HG03521 (cell line): ENCODE results near the gene DDX17.

Experiments used
- ATAC-seq: cut with Tn5 transposase; IDR thresholded peaks from one replicate; pipeline ENCODE4 v1.9.1; 2021; ENCODE audit warnings: mild to moderate bottlenecking, moderate library complexity; ENCODE audit not compliant: unreplicated experiment

The DDX17 gene

DNA sequence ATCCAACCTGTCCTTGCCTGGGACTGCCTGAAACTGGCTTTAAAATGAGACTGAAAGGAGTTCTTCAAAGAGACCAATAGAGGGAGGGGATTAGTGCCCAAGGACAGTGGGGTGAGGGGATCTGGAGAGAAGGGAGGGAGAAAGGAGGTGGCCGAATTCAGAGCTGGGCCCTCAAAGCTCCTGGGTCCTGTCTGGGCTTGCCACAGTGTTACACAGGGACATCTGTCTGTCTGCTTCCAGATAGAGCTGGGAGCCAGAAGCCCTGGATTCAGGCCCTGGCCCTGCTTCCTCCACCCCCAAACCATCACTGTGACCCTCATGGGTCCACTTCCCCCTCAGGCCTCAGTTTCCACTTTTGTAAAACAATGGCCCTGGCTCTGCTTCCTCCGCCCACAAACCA, 54.7 kb downstream of the DDX17 start:
- ATAC-seq, result no peak

DNA sequence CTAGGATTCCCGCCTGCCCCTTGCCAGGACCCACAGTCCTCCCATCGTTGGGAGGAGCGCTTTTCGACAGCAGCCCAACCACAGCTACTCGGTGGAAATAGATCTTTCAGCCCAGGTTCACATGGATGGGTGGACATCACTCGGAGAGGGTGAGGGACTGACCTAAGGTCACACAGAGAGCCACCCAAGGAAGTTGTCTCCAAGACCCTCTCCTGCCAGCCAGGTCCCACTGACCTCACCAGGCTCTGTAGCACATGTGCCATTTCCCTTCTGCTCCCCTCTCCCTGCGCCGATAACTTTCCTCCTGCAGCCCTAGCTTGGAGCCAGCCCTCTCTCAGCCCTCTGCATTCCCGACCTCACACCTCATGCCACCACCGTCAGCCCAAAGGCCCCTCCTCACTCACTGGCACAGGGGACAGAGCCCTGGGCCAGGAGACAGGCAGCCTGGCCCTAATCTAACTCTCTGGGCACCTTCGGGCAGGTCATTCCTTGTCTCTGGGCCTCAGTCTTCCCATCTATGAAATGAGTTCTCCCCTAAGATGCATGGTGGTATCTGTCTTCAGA, 55.8 kb downstream of the DDX17 start:
- ATAC-seq, result no peak

DNA sequence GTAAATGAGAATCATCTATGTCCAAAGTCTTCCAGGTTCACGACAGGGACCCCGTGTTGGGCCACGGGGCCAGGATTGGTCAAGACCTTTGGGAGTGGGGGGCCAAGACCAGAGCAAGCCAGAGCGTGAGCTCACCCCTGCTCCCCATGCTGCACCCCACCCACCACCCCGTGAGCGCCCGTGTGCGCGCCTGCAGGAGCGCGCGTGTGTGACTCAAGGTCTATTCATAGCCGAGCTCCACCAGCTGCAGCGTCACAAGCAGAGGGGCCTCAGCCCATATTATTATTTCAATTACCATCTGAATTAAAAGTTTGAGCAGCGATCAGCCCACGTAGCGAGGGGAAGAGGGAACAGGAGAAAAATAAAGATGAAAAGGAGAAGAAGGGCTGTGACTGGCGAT, 56.3 kb downstream of the DDX17 start:
- no peak for ATAC-seq

DNA sequence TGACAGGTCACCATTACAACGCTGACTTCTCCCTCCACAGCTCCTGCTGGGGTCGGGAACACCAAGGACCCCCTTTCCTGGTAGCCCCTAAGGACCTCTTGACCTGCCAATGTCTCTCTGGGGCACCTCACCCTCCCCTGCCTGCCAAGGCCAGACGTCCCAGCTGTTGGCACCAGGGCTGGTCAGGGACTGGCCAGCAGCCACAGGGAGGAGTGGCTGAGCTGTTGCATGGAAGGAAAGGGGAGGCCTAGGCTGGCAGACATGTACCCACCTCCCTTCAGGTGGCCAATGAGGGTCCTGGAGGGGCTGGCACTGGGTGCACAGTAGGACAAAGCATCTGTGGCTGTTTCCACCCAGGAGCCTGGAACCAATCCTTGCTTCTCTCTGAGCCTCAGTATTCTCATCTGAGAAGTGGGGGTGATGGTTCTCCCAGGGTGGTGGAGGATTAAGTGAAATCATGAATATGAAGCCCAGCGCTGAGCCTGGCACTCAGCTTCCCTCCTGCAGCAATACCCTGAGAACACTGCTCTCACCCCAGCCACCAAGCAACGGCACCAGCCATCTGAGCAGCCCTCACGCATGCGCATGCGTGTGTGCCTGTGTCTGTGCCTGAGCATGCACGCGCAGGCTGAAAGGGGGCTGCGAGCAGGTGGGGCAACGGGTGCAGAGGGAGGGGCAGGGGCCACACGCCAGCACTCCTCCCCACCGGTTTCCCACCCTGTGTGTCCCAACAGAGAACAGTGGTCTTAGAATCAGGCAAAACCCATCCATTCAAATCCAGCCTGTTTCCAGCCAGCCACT, 57.0 kb downstream of the DDX17 start:
- ATAC-seq, result no peak

DNA sequence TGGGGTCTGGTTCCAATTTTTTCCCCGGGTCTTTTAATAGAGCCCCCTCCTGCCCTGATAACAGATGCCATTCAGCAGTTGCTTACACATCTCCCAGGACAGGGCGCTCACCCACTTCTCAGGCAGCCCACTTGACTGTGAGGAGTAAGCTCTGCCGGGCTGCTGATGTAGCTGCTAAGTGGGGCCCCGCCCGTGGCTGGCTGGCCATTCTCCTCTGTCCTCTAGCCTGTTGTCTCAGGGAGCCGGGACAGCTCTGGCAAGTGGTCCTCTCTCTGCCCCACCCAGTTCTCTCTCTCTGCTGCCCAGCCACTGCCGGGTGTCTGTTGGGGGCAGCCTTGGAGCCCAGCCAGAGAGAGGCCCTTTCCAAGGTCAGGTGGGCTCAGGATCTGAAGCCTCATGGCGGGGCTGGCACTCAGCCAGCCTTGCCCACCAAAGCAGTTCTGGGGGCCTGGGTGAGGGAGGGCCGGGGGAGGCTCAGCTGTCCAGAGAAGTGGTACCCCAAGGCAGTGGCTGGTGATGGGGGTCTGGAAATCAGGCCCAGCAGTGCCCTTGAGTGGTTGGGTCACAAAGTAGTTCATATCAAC, 60.0 kb downstream of the DDX17 start:
- no peak for ATAC-seq

DNA sequence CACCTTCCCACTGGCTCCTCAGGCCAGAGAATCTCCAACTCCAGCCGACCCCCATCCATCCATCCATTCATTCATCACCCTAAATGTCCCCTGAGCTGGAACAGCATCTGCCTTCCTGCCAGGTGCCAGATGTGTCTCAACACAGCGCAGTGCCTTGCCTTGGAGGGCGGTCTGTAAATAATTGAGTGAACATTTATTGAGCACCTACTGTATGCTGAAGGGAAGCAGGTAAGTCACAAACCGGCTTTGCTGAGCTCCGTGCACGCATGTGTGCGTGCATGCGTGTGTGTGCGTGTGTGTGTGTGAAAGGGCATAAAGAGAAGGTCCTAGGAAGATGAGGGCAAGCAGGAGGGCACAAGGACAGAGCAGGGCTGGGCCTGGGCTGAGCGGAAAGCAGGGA, 61.3 kb downstream of the DDX17 start:
- no peak for ATAC-seq

DNA sequence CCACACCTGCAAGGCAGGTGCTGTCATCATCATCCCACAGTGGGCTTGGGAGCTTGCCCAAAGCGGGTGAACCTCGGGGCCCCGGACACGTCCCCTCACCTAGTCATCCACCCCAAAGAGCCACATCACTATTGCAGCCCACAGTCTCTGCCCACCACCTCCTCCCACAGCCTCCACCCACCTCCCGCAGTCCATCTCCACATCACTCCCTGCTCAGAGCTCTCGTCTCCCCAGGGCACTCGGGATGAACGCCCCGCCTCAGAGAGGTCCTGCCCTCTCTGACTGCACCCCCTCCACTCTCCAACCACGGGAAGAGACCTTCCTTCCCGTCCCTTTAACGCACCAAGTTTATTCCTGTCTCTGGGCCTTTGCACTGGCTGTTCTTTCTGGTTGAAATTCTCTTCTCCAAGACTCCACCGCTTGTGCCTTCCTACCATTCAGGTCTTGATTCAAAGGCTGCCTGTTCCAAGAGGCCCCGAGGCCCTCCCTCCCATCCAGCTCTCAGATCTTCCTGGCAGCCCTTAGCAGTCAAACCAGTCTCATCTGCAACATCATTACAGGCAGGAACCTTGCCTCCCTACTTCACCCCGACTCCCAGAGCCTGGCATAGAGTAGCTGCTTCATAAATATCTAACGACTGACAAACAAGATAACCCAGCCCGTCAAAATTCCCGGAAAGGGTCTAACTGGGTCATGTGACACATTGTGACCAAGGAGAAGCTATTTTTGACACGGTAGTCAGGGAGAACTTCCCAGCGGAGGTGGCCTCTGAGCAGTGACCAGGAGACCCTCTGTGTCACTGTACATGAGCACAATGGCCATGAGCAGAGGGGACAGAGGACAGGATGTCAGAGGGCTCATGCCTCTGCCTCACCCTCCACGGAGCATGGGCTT, 62.2 kb downstream of the DDX17 start:
- ATAC-seq, result no peak

DNA sequence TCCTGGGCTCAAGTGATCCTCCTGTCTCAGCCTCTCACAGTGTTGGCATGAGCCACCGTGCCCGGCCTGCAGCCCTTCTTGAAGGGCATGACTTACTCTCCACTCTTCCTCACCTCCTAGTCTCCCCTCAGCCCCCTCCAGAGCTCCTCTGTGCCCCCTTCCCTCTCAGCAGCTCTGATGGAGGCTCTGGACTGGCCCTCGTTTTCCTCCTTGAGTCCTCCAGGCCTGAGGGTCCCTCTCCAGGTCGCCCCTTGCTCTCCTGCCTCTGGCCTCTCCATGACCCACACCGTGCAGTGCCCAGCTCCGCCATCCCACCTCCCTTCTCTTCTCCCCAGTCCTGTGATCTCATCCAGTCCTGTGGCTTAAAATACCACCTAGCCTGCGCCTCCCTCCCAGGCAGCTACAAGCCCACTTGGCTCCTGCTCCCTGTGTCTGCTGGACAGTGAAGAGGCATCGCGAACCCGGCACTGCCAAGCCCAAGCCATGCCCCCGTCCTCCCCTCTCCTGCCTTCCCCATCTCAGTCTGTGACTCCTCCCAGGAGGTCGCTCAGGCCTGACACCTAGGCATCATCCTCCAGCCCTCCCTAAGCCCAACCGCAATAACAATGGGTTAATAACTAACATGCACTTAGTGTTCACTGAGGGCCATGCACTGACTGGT, 63.0 kb downstream of the DDX17 start:
- ATAC-seq, result no peak

DNA sequence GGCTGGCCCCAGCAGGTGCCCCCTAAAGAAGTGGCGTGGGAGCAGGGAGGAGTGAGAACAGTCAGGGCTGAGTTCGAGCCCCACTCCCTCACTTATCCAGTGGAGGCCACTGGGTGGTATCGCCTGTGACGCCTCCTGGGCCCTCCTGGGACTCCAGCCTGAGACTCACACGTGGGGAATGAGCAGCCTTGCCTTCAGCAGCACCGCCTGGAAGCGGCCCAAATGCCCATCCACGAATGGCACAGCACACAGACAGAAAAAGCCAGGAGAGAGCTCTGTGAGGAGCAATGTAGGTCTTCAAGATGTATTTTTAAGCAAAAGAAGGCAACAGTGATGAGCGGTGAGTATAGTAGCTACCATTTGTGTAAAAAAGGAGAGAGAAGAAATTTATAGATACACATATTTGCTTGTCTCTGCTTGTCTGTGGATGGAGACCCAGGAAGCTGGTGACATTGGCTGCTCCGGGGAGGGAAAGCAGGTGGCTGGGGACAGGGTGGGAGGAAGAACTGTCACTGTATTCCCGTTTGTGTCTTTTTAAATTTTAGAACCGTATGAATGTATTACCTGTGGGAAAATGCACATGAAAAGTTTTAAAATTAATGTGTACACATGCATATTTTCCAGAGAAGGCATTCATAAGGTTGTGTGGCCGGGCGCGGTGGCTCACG, 64.4 kb downstream of the DDX17 start:
- ATAC-seq, result no peak

DNA sequence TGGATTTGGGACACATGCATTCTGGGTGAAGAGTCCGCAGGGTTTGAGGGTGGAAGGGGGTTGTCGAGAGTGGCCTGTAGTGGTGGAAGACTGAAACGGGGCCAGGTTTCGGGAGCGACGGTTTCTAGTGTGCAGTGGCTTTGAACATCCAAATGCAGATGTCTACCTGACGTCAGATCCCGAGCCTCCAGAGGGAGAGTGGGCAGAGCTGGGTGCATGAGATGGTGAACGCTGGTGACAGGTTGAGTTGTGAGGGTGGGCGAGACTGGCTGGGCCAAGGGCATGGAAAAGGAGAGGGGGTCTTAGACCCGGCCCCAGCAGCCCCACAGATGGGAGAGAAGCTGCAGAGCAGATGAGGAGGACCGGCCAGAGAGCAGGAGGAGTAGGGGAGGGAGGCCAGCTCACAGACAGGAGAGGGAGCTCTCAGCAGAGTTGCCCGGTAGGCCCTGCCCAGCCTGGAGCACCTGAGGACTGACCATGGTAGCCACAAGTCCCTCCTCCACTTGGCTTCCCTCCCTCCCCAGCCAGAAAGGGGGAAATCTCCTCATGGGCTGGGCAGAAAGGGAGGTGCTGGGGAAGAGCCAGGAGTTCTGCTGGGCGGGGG, 65.3 kb downstream of the DDX17 start:
- no peak for ATAC-seq

DNA sequence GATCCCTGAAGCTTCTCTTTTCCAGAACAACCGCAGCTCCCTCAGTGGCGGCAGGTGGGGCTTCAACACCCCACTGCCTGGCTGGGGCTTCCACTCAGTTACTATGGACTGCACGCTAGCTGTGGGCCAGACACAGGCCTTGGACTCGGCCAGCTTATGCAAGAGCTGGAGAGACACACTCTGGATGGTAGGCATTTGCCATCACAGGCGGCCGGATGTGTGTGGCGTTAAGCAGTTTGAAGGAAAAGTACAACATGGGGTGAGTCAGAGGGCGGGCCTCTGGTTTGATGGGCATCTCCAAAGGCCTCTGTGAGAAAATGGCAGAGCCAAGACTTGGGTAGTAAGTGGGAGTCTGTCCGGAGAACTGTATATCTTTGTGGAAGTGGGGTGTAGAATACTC, 68.7 kb downstream of the DDX17 start:
- no peak for ATAC-seq

DNA sequence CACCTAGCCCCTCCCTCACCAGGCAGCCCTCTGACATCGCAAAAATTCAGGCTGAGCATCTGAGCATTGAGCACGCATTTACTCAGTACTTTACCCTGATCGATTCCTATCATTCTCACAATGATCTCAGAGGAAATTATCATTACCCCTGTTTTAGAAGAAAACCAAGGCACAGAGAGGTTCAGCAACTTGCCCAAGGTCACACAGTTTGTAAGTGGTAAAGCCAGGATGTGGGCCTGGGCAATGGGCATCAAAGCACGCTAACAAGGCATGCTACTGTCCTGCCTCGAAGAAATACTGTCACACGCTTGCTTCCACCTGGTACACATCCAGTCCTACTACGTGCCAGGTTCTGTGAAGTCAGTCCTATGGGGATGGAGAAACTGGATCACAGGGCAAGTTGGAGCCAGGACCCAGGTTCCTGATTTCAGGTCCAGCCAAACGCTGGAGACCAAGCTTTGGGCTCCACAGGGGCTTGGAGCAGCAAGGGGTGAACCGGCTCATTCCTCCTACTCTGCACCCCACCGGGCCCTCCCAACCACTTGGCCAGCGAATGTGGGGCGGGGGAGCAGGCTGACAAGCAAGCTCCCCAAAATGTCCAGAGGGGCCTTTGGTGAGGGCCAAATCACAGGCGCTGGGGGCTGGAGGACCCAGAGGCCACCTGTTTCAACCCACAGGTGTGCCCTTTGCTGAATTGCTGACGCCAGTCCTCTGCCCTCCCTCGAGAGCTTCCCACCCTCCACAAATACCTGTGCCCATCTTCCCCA, 69.3 kb downstream of the DDX17 start:
- ATAC-seq, result no peak

DNA sequence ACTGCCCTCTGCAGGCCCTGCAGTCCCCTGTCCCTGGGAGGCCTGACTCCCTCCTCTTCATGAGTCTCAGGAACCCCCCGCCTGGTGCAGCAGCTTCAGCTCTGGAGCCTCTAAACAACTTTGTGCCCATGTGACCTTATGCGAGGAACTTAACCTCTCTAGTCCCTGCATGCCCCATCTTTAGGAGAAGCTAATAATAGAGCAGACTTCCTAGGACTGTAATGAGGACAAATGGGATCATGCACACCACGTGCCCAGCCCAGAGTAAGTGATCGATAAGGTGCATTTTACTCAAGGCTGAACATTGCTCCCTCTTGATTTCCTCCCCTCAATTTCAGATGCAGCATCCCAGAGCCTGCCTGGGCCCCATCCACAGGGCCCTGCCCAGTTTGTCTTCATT, 70.1 kb downstream of the DDX17 start:
- no peak for ATAC-seq

DNA sequence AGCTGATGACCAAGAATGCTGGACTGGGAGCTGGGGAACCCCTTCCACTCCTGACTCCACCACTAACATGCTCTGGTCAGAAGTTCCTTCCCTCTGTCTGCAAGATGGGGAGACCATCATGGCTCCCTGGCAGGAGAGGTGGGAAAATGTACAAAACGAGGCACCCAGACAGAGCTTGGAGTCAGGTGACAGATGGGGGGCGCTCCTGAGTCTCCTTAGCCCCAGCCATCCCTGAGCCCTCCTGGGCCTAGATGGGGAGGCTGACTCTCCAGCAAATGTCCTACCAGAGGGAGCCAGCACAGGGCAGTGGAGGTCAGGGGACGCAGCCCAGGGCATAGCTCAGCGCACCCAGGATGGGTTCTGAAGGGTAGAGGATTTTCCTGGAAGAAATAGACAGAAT, 71.1 kb downstream of the DDX17 start:
- no peak for ATAC-seq

DNA sequence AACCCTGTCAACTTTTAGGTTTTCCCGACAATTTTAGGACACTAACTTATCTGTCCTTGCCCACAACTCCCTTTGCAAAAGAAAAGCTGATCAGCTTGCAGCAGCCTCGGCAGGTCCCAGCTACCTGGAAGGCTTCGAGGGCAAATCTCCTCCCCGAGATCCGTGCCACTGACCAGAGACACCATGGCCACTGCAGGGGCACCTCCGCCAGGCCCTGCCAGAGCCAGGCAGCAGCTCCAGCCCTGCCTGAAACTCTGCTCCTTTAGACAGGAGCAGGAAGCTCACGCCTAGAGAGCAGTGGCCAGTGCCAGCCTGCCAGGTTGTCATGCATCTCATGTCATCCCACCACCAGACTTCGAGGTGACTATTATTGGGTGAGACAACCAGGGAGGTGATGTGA, 72.2 kb downstream of the DDX17 start:
- no peak for ATAC-seq
